ENCODE results near the gene ENO1. TPM values are rescaled to one million over a fixed set of nuclear protein-coding genes. Genes with fewer than 3 reads are reported as not detected.

ENO1 gene
- total and polyA plus RNA-seq, 9 of the 15 experiments (the other 6 are each of a cell fraction or from before 2014, with no cell fraction given) = 2,249 to 7,472 (median 2,868) TPM

DNA sequence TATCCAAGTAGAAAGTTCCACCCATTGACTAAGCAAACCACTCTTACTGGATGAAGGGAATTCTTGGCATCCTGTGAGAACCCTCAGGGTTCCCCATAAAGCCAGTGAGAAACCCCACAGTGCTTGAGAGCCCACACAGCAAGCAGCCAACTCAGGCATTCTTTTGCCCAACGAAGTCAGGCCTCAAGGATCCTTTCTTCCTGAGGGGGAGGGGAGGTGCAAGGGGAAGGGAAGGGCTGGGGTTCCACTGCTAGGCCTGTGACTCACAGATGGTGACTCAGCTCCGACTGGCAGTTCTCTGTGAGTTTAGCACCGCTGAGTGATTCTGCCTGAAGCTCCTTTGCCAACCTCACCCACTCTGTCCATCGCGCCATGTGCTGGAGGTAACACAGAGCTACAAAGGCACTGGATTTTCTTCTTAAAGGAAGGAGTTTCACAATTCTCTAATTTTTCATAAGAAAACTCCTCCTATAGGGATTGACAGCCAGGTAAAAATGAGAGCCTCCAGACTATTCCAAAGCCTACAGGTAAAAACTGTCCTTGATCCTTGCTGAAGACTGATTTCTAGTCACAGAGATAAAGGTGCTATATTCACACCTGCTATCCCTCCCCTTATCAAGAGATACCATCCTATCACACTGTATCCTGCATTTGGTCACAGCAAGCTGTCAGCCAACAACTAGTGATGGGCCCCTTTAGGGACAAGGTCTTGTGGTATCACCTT is 4.8 kb downstream of the ENO1 start (continued):
- TF ChIP-seq STAG1 (CRISPR knock-in tag; IDR thresholded peaks at IDR 0.05; ENCODE audit: borderline replicate concordance) (no peak), ZNF507 (tag; conservative IDR thresholded peaks at IDR 0.05) (no peak), YBX1 (IDR thresholded peaks at IDR 0.05) (no peak), CBX3 (IDR thresholded peaks at IDR 0.05; ENCODE audit: borderline replicate concordance in 1 of 2, low read length in 2 of 2) (peak in 1 of 2 experiments; percentile 14; a peak in 1 of 3 replicates), ZNF586 (CRISPR knock-in tag; conservative IDR thresholded peaks at IDR 0.05) (no peak), ZC3H4 (CRISPR knock-in tag; IDR thresholded peaks at IDR 0.05; ENCODE audit: borderline replicate concordance) (no peak), TBL1XR1 (IDR thresholded peaks at IDR 0.05; ENCODE audit: low read length in 2 of 2) (peak in 1 of 2 experiments; percentile 64; a peak in 2 of 4 replicates), CHD2 (IDR thresholded peaks at IDR 0.05; ENCODE audit: low read depth, low read length) (no peak), ETV1 (tag; conservative IDR thresholded peaks at IDR 0.05; ENCODE audit: low read depth) (peak; percentile 70), PHB (CRISPR knock-in tag; IDR thresholded peaks at IDR 0.05) (no peak), HDAC6 (IDR thresholded peaks at IDR 0.05; ENCODE audit: low read depth, low read length) (no peak), MCM7 (IDR thresholded peaks at IDR 0.05) (no peak)
- TF ChIP-seq, protein P1, sequence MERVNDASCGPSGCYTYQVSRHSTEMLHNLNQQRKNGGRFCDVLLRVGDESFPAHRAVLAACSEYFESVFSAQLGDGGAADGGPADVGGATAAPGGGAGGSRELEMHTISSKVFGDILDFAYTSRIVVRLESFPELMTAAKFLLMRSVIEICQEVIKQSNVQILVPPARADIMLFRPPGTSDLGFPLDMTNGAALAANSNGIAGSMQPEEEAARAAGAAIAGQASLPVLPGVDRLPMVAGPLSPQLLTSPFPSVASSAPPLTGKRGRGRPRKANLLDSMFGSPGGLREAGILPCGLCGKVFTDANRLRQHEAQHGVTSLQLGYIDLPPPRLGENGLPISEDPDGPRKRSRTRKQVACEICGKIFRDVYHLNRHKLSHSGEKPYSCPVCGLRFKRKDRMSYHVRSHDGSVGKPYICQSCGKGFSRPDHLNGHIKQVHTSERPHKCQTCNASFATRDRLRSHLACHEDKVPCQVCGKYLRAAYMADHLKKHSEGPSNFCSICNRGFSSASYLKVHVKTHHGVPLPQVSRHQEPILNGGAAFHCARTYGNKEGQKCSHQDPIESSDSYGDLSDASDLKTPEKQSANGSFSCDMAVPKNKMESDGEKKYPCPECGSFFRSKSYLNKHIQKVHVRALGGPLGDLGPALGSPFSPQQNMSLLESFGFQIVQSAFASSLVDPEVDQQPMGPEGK (CRISPR knock-in tag; IDR thresholded peaks at IDR 0.05; ENCODE audit: borderline replicate concordance) = no peak
- TF ChIP-seq, protein P2, sequence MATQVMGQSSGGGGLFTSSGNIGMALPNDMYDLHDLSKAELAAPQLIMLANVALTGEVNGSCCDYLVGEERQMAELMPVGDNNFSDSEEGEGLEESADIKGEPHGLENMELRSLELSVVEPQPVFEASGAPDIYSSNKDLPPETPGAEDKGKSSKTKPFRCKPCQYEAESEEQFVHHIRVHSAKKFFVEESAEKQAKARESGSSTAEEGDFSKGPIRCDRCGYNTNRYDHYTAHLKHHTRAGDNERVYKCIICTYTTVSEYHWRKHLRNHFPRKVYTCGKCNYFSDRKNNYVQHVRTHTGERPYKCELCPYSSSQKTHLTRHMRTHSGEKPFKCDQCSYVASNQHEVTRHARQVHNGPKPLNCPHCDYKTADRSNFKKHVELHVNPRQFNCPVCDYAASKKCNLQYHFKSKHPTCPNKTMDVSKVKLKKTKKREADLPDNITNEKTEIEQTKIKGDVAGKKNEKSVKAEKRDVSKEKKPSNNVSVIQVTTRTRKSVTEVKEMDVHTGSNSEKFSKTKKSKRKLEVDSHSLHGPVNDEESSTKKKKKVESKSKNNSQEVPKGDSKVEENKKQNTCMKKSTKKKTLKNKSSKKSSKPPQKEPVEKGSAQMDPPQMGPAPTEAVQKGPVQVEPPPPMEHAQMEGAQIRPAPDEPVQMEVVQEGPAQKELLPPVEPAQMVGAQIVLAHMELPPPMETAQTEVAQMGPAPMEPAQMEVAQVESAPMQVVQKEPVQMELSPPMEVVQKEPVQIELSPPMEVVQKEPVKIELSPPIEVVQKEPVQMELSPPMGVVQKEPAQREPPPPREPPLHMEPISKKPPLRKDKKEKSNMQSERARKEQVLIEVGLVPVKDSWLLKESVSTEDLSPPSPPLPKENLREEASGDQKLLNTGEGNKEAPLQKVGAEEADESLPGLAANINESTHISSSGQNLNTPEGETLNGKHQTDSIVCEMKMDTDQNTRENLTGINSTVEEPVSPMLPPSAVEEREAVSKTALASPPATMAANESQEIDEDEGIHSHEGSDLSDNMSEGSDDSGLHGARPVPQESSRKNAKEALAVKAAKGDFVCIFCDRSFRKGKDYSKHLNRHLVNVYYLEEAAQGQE (IDR thresholded peaks at IDR 0.05; ENCODE audit: borderline replicate concordance) = peak; percentile 10; the same call in 1 of the 2 replicates
- TF ChIP-seq, protein P2 (CRISPR knock-in tag; IDR thresholded peaks at IDR 0.05; ENCODE audit: low read depth) = no peak
- TF ChIP-seq, protein P3, sequence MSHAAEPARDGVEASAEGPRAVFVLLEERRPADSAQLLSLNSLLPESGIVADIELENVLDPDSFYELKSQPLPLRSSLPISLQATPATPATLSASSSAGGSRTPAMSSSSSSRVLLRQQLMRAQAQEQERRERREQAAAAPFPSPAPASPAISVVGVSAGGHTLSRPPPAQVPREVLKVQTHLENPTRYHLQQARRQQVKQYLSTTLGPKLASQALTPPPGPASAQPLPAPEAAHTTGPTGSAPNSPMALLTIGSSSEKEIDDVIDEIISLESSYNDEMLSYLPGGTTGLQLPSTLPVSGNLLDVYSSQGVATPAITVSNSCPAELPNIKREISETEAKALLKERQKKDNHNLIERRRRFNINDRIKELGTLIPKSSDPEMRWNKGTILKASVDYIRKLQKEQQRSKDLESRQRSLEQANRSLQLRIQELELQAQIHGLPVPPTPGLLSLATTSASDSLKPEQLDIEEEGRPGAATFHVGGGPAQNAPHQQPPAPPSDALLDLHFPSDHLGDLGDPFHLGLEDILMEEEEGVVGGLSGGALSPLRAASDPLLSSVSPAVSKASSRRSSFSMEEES (CRISPR knock-in tag; IDR thresholded peaks at IDR 0.05) = no peak
